Mesendoderm (in vitro differentiated cells): Measurements from ENCODE around the gene ZNF277. TPM values are rescaled to one million over a fixed set of nuclear protein-coding genes. Genes with fewer than 3 reads are reported as not detected.

Experiments used
- DNase-seq: peaks from one replicate; pipeline ENCODE4 v3.0.0; 2013
- H2AK5ac ChIP-seq: 2 replicates; pipeline ENCODE4 v1.6.1; 2013; ENCODE audit warnings: low read length, inconsistent platforms
- H2BK120ac ChIP-seq: 2 replicates; pipeline ENCODE4 v1.6.1; 2013; ENCODE audit warnings: low read depth, mild to moderate bottlenecking, low read length, moderate library complexity, mixed read lengths
- H2BK15ac ChIP-seq: replicated peaks from 2 replicates; pipeline ENCODE4 v1.6.1; 2013; ENCODE audit warnings: low read depth, mild to moderate bottlenecking, moderate library complexity
- H2BK5ac ChIP-seq: 2 replicates; pipeline ENCODE4 v1.6.1; 2013; ENCODE audit warnings: low read length, inconsistent platforms
- H3K18ac ChIP-seq: 2 replicates; pipeline ENCODE4 v1.6.1; 2013; ENCODE audit warnings: mild to moderate bottlenecking, low read length, mixed read lengths
- H3K23ac ChIP-seq: one replicate; pipeline ENCODE4 v1.6.1; 2013; ENCODE audit warnings: low read length
- H3K27ac ChIP-seq: 2 replicates; pipeline ENCODE4 v1.5.1; 2013; ENCODE audit warnings: low read depth, mild to moderate bottlenecking, inconsistent platforms, low read length, moderate library complexity
- H3K27me3 ChIP-seq: 2 replicates; pipeline ENCODE4 v1.6.1; 2013; ENCODE audit warnings: low read length, control low read depth, mild to moderate bottlenecking, inconsistent platforms; ENCODE audit not compliant: insufficient read depth, poor library complexity
- H3K36me3 ChIP-seq: 2 replicates; pipeline ENCODE4 v1.6.1; 2013; ENCODE audit warnings: low read length, inconsistent platforms; ENCODE audit not compliant: control insufficient read depth, insufficient read depth
- H3K4ac ChIP-seq: one replicate; pipeline ENCODE4 v1.6.1; 2013; ENCODE audit warnings: low read depth, mild to moderate bottlenecking, low read length, moderate library complexity
- H3K4me1 ChIP-seq: 2 replicates; pipeline ENCODE4 v1.6.1; 2013; ENCODE audit warnings: low read depth, low read length, inconsistent platforms; ENCODE audit not compliant: control insufficient read depth
- H3K4me2 ChIP-seq: 2 replicates; pipeline ENCODE4 v1.6.1; 2013; ENCODE audit warnings: low read length
- H3K4me3 ChIP-seq: 2 replicates; pipeline ENCODE4 v1.5.1; 2013; ENCODE audit warnings: mild to moderate bottlenecking, low read length
- H3K56ac ChIP-seq: one replicate; pipeline ENCODE4 v1.6.1; 2013; ENCODE audit warnings: low read length
- H3K79me1 ChIP-seq: 2 replicates; pipeline ENCODE4 v1.6.1; 2013; ENCODE audit warnings: low read length, inconsistent platforms
- H3K79me2 ChIP-seq: 2 replicates; pipeline ENCODE4 v1.6.1; 2013; ENCODE audit warnings: mild to moderate bottlenecking, low read length; ENCODE audit not compliant: control insufficient read depth, insufficient read depth
- H3K9ac ChIP-seq: 2 replicates; pipeline ENCODE4 v1.6.1; 2013; ENCODE audit warnings: low read length, inconsistent platforms
- H4K5ac ChIP-seq: one replicate; pipeline ENCODE4 v1.6.1; 2013; ENCODE audit warnings: low read length
- H4K8ac ChIP-seq: one replicate; pipeline ENCODE4 v1.6.1; 2013; ENCODE audit warnings: low read depth, mild to moderate bottlenecking, control low read depth, low read length, moderate library complexity
- WGBS: extraction: QIAGEN DNeasy Blood & Tissue Kit; methylation state at CpG from one replicate; pipeline ENCODE4 v1.1.7; 2013; ENCODE audit warnings: low lambda C conversion rate, missing lambda C conversion rate; ENCODE audit not compliant: insufficient coverage; ENCODE audit errors: extremely low coverage; 5-methylcytosine and 5-hydroxymethylcytosine counted together
- polyA plus RNA-seq, 2 experiments: library from polyadenylated mRNA; stranded (reverse); fragments of 200-250 nt; gene quantifications; one replicate each; pipeline ENCODE4 v1.2.3, GENCODE V29; 2013

ZNF277 gene
- 12.9 TPM for polyA plus RNA-seq (2013, experiment 1 of 2)
- polyA plus RNA-seq (2013, experiment 2 of 2) = 11.7 TPM

DNA sequence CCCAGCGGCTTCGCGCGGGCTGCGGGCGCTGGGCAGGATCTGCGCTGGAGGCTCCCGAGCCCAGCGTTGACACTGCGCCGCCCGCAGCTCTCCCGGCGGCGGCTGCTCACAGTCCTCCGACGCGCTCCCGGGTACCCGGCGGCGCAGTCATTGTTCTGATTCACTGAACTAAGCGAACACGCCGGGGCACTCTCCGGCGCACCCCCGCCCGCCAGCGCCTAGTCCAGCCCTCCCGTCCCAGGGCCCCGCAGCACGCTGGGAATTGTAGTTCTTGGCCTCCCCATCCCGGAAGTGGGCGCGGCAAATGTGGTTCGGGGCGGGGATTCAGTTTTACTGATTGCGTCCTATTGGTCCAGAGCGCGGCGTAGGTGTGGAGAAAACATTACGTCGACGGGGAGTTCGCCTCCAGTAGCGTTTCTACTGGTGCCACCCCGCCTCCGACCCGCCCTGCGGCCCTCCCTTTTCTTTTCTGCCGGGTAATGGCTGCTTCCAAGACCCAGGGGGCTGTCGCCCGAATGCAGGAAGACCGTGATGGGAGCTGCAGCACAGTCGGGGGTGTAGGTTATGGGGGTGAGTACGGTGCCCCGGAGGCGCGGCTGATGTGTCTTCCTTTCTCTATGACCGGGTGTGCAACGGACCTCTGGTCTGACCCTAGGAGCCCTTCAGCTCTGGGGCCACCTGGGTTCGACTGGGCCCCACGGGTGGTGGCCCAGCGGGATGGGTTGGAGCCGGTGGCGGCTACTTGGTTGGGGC is at the start of gene ZNF277, which contains the start of gene DOCK4:
ZNF277 (plus strand) TSS at position 458 of the 753 bp plus-strand sequence; CDS start at position 480, 22 bp downstream.
DOCK4 (minus strand) TSS at position 162 of the 753 bp plus-strand sequence. CDS start 261 bp downstream, outside the sequence.
- peak within 1 kb of the TSS; percentile 65 for H3K4me2 ChIP-seq
- peak within 1 kb of the TSS; percentile 81 for H3K23ac ChIP-seq
- peak within 1 kb of the TSS; percentile 95 for H3K56ac ChIP-seq
- H2BK15ac ChIP-seq = no peak within 1 kb of the TSS
- H2BK120ac ChIP-seq = no peak within 1 kb of the TSS
- peak within 1 kb of the TSS; percentile 72 for H3K18ac ChIP-seq
- peak within 1 kb of the TSS; percentile 51 for H2BK5ac ChIP-seq
- no peak within 1 kb of the TSS for H4K8ac ChIP-seq
- peak within 1 kb of the TSS; percentile 49 for H3K4ac ChIP-seq
- H3K36me3 ChIP-seq = no peaks in the 10 kb centered on the region
- H3K27ac ChIP-seq = peak within 1 kb of the TSS; percentile 92
- no peak within 1 kb of the TSS for H2AK5ac ChIP-seq
- H3K27me3 ChIP-seq = no peaks in the 10 kb centered on the region
- no peaks in the 10 kb centered on the region for H3K4me1 ChIP-seq
- DNase-seq = peak; percentile 100
- peak within 1 kb of the TSS; percentile 89 for H3K4me3 ChIP-seq
- H4K5ac ChIP-seq = no peak within 1 kb of the TSS
- WGBS = no CpG with 5 or more reads among the region's 67 CpGs
- no peaks in the 10 kb centered on the region for H3K79me1 ChIP-seq
- H3K79me2 ChIP-seq = peaks cover 59% of the 10 kb centered on the region
- H3K9ac ChIP-seq = peak within 1 kb of the TSS; percentile 88

DNA sequence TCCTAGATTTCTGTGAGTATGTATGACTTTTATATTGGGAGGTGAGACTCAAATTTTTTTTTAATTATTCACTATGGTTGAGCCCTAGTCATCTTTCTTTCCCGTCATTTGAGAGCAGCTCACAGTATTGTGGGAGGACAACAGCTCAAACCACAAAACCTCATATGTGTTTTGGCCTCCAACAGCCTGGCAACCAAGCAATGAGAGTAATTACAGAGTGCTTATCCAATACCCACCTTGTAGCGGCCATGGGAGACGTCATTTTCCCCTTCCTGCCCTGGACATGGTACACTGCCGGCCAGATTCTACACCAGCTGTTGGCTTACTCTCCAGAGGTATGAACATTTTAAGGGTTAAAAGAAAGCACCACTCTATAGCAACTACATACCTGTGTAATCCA is 49.4 kb upstream of the ZNF277 start:
- no peak overlapping the region for H3K27ac ChIP-seq
- no peak for DNase-seq
- no CpG with 5 or more reads among the region's 4 CpGs for WGBS

DNA sequence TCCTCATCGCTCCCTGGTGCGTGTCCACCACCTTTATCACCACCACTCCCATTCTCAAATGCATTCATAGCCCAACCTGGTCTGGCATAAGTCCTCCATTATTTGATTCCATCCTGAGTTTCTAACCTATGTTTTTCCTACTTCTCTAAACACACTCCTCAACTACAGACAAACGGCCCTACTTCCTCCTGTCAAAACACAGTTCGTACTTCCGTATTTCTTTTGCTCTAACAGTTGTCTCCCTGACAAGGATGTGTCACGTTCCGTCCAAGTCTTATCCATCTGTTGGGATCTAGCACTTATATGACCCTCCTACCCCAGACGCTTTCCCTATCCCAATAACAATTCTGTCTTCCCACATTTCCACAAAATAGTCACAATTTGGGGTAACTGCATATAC is 47.1 kb upstream of the ZNF277 start:
- H3K23ac ChIP-seq = no peak overlapping the region
- H3K4me1 ChIP-seq = peaks cover 19% of the 10 kb centered on the region
- H2BK5ac ChIP-seq = no peak overlapping the region
- no peak overlapping the region for H3K18ac ChIP-seq
- no peak for DNase-seq
- no peak overlapping the region for H4K5ac ChIP-seq
- H3K27me3 ChIP-seq = no peaks in the 10 kb centered on the region
- H2AK5ac ChIP-seq = no peak overlapping the region
- peaks cover 19% of the 10 kb centered on the region for H3K79me1 ChIP-seq
- peaks cover 33% of the 10 kb centered on the region for H3K79me2 ChIP-seq
- no peak overlapping the region for H3K56ac ChIP-seq
- no peak overlapping the region for H3K4ac ChIP-seq
- H4K8ac ChIP-seq = no peak overlapping the region
- H3K27ac ChIP-seq = no peak overlapping the region
- no peak overlapping the region for H3K9ac ChIP-seq
- H3K4me3 ChIP-seq = no peak overlapping the region
- WGBS = no CpG with 5 or more reads among the region's 8 CpGs
- H3K4me2 ChIP-seq = no peak overlapping the region
- no peak overlapping the region for H2BK120ac ChIP-seq
- H2BK15ac ChIP-seq = no peak overlapping the region
- no peaks in the 10 kb centered on the region for H3K36me3 ChIP-seq

More for the DNA sequence above, 49.4 kb upstream of the ZNF277 start:
- H3K4me3 ChIP-seq = no peak overlapping the region
- no peak overlapping the region for H4K5ac ChIP-seq
- peaks cover 22% of the 10 kb centered on the region for H3K79me1 ChIP-seq
- H2AK5ac ChIP-seq = no peak overlapping the region
- H2BK15ac ChIP-seq = no peak overlapping the region
- H3K79me2 ChIP-seq = peaks cover 37% of the 10 kb centered on the region
- no peak overlapping the region for H3K4me2 ChIP-seq
- H3K4me1 ChIP-seq = peaks cover 13% of the 10 kb centered on the region
- no peak overlapping the region for H3K56ac ChIP-seq
- H2BK120ac ChIP-seq = no peak overlapping the region
- H3K23ac ChIP-seq = peak overlapping the region; percentile 26
- no peaks in the 10 kb centered on the region for H3K27me3 ChIP-seq
- H3K36me3 ChIP-seq = no peaks in the 10 kb centered on the region
- no peak overlapping the region for H3K18ac ChIP-seq
- H4K8ac ChIP-seq = no peak overlapping the region
- no peak overlapping the region for H3K4ac ChIP-seq
- H3K9ac ChIP-seq = no peak overlapping the region
- H2BK5ac ChIP-seq = no peak overlapping the region

DNA sequence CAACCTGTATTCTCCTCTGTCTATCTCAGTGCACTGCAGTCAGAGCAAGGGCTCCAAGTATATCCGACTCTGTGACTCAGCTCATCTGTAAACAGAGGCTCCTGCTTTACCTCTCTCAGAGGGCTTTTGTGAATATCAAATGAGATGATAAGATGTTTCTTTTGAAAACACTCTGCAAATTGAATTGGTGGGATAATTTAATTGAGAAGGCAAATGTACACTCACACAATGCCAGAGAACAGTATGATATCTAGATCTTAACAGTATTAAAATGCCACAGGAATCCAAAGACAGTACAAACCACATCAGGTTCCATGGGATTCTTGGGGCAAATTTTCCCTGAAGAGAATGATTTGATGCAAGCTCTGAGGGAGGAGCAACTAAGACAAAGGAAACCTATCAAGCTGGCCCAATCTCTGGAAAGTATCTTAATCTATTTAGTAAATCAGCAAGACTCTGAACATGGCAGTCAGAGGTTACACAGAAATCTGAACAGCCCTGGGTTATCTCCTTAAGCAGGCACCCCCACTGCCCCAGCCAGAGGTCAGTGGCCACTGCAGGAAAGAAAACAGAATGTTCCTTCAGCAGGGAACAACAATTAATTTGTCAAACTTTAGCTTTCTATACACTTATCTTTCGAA is 46.2 kb upstream of the ZNF277 start:
- H2BK120ac ChIP-seq = no peak overlapping the region
- H2BK15ac ChIP-seq = no peak overlapping the region
- no peaks in the 10 kb centered on the region for H3K27me3 ChIP-seq
- H3K18ac ChIP-seq = peak overlapping the region; percentile 84
- H3K79me2 ChIP-seq = peaks cover 34% of the 10 kb centered on the region
- DNase-seq = peak; percentile 66
- no CpG with 5 or more reads among the region's 2 CpGs for WGBS
- no peak overlapping the region for H4K8ac ChIP-seq
- no peak overlapping the region for H3K4me3 ChIP-seq
- H3K56ac ChIP-seq = no peak overlapping the region
- no peak overlapping the region for H3K9ac ChIP-seq
- no peak overlapping the region for H3K27ac ChIP-seq
- H3K36me3 ChIP-seq = no peaks in the 10 kb centered on the region
- no peak overlapping the region for H3K4ac ChIP-seq
- H4K5ac ChIP-seq = no peak overlapping the region
- H3K4me2 ChIP-seq = no peak overlapping the region
- H3K79me1 ChIP-seq = peaks cover 18% of the 10 kb centered on the region
- H2AK5ac ChIP-seq = no peak overlapping the region
- no peak overlapping the region for H3K23ac ChIP-seq
- H2BK5ac ChIP-seq = no peak overlapping the region
- peaks cover 19% of the 10 kb centered on the region for H3K4me1 ChIP-seq

DNA sequence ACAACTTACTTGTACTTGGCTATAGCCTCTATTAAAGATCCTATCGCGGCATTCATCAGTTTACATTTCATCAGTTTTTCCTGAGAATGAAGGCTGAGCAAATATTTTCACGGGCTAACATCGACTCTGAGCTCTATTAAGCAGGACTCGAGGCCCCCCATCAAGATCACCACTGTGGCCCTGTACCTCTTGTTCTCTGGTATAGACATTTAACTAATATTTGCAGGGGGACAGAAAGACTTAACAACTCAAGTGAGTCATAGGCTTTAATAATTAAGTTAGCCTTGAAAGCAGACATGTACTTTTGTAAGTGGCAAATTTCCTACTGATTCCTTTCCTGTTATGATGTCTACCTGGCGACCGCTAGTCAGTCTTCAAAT is 45.7 kb upstream of the ZNF277 start:
- no CpG with 5 or more reads among the region's 7 CpGs for WGBS
- Histone ChIP-seq H3K4me3 (no peak overlapping the region), H3K23ac (no peak overlapping the region), H3K27ac (no peak overlapping the region), H3K9ac (no peak overlapping the region), H3K79me2 (peaks cover 34% of the 10 kb centered on the region), H3K56ac (no peak overlapping the region), H4K5ac (no peak overlapping the region), H4K8ac (no peak overlapping the region), H3K4me1 (peaks cover 19% of the 10 kb centered on the region), H2AK5ac (no peak overlapping the region), H2BK120ac (no peak overlapping the region), H3K4ac (no peak overlapping the region), H3K18ac (peak overlapping the region; percentile 84), H3K79me1 (peaks cover 17% of the 10 kb centered on the region), H2BK15ac (no peak overlapping the region), H3K27me3 (no peaks in the 10 kb centered on the region), H3K36me3 (no peaks in the 10 kb centered on the region), H2BK5ac (no peak overlapping the region), H3K4me2 (no peak overlapping the region)
- DNase-seq = no peak
